ENCODE results near the gene SUMO3. TPM values are rescaled to one million over a fixed set of nuclear protein-coding genes. Genes with fewer than 3 reads are reported as not detected.
A peak's percentile ranks its signal among the peaks of the same experiment; 100 is the strongest.

Gene SUMO3
- polyA plus RNA-seq, 1 donor (not counting 4 experiments of a cell fraction or from before 2014, with no cell fraction given): 115 TPM

- H3K9ac ChIP-seq (ENCODE audit: control insufficient read depth, extremely low read depth, insufficient read depth, low read length): no peak overlapping the region
- H3K9me1 ChIP-seq (ENCODE audit: control insufficient read depth, extremely low read depth, insufficient read depth, low read length): no peaks in the 10 kb centered on the region
- H4K20me1 ChIP-seq (ENCODE audit: control insufficient read depth, extremely low read depth, insufficient read depth, low read length): no peaks in the 10 kb centered on the region
- no peak for TF ChIP-seq EZH2 (IDR thresholded peaks at IDR 0.05; ENCODE audit: low read length)
- no peak for TF ChIP-seq CTCF (optimal IDR thresholded peaks at IDR 0.05 in 1 of 3, IDR thresholded peaks at IDR 0.05 in 1 of 3, conservative IDR thresholded peaks at IDR 0.05 in 1 of 3; ENCODE audit: extremely low read depth in 1 of 3, insufficient read depth in 2 of 3, low read length in 3 of 3)
- no peak overlapping the region for H3K27ac ChIP-seq (ENCODE audit: control insufficient read depth, insufficient read depth, low read length)
- no peaks in the 10 kb centered on the region for H3K79me2 ChIP-seq (ENCODE audit: control insufficient read depth, insufficient read depth, low read length)
- FAIRE-seq (no peak), DNase-seq (ENCODE audit: low read depth, low spot score) (no peak)
- peak overlapping the region in 1 of 3 experiments; percentile 22 for H3K4me3 ChIP-seq (ENCODE audit: control insufficient read depth in 2 of 3, extremely low read depth in 1 of 3, insufficient read depth in 2 of 3, low read depth in 1 of 3, low read length in 3 of 3)
- no peaks in the 10 kb centered on the region for H3K9me3 ChIP-seq (ENCODE audit: control insufficient read depth, low read depth, low read length)
- H3K4me1 ChIP-seq (ENCODE audit: control insufficient read depth, extremely low read depth, insufficient read depth, low read length): peaks cover 31% of the 10 kb centered on the region
- H3K27me3 ChIP-seq (ENCODE audit: control insufficient read depth, extremely low read depth, insufficient read depth, low read length): peaks cover 5% of the 10 kb centered on the region
- peaks cover 1 to 6% of the 10 kb centered on the region in 2 experiments for H3K36me3 ChIP-seq (ENCODE audit: control insufficient read depth in 2 of 2, extremely low read depth in 1 of 2, insufficient read depth in 2 of 2, low read length in 2 of 2)
- peak overlapping the region; percentile 51 for H3K4me2 ChIP-seq (ENCODE audit: control insufficient read depth, extremely low read depth, insufficient read depth, low read depth, low read length)
- dilution Hi-C loops (cut with MboI; ENCODE audit: extremely low pct_ligation_motif_present, low sequenced_read_pairs): no loop called here
- H2AFZ ChIP-seq (ENCODE audit: control insufficient read depth, low read length): no peak overlapping the region
Observed at GRCh38 chr21:44766014-44766817, 51.6 kb downstream of the SUMO3 start.

GRCh38 chr21:44765231-44766013 is 52.4 kb downstream of the SUMO3 start:
- TF ChIP-seq EZH2 (IDR thresholded peaks at IDR 0.05; ENCODE audit: low read length): no peak
- no peak for TF ChIP-seq CTCF (optimal IDR thresholded peaks at IDR 0.05 in 1 of 3, IDR thresholded peaks at IDR 0.05 in 1 of 3, conservative IDR thresholded peaks at IDR 0.05 in 1 of 3; ENCODE audit: extremely low read depth in 1 of 3, insufficient read depth in 2 of 3, low read length in 3 of 3)
- Histone ChIP-seq H3K4me1 (ENCODE audit: control insufficient read depth, extremely low read depth, insufficient read depth, low read length) (peaks cover 31% of the 10 kb centered on the region), H4K20me1 (ENCODE audit: control insufficient read depth, extremely low read depth, insufficient read depth, low read length) (no peaks in the 10 kb centered on the region), H3K27me3 (ENCODE audit: control insufficient read depth, extremely low read depth, insufficient read depth, low read length) (peaks cover 5% of the 10 kb centered on the region), H3K79me2 (ENCODE audit: control insufficient read depth, insufficient read depth, low read length) (no peaks in the 10 kb centered on the region), H3K9ac (ENCODE audit: control insufficient read depth, extremely low read depth, insufficient read depth, low read length) (no peak overlapping the region), H3K4me3 (ENCODE audit: control insufficient read depth in 2 of 3, extremely low read depth in 1 of 3, insufficient read depth in 2 of 3, low read depth in 1 of 3, low read length in 3 of 3) (peak overlapping the region in 2 of 3 experiments; percentile 22 to 27), H3K9me3 (ENCODE audit: control insufficient read depth, low read depth, low read length) (no peaks in the 10 kb centered on the region), H3K9me1 (ENCODE audit: control insufficient read depth, extremely low read depth, insufficient read depth, low read length) (no peaks in the 10 kb centered on the region), H3K4me2 (ENCODE audit: control insufficient read depth, extremely low read depth, insufficient read depth, low read depth, low read length) (peak overlapping the region; percentile 51), H3K36me3 (ENCODE audit: control insufficient read depth in 2 of 2, extremely low read depth in 1 of 2, insufficient read depth in 2 of 2, low read length in 2 of 2) (peaks cover 0 to 1% of the 10 kb centered on the region in 2 experiments), H3K27ac (ENCODE audit: control insufficient read depth, insufficient read depth, low read length) (no peak overlapping the region), H2AFZ (ENCODE audit: control insufficient read depth, low read length) (no peak overlapping the region)
- no peak for DNase-seq (ENCODE audit: low read depth, low spot score)
- dilution Hi-C loops (cut with MboI; ENCODE audit: extremely low pct_ligation_motif_present, low sequenced_read_pairs): no loop called here
- peak; percentile 57 for FAIRE-seq
